GM23338 (cell line): ENCODE results near the gene PKIB. TPM values are rescaled to one million over a fixed set of nuclear protein-coding genes. Genes with fewer than 3 reads are reported as not detected.

Experiments used
- ATAC-seq: fragments of 200-7000 bp; cut with Tn5 transposase; 3 replicates; pipeline ENCODE4 v1.9.1; 2020
- DNase-seq: peaks from one replicate; pipeline ENCODE4 v3.0.0-alpha.2; 2015; ENCODE audit warnings: low spot score
- H2AFZ ChIP-seq: fragments of 200-600 bp; sonication (generic); 2 replicates; pipeline ENCODE4 v1.8.0; 2016; ENCODE audit warnings: antibody characterized with exemption, mild to moderate bottlenecking, moderate library complexity
- H3F3A ChIP-seq: fragments of 200-600 bp; sonication (generic); replicated peaks from 2 replicates; pipeline ENCODE4 v1.8.0; 2017; ENCODE audit warnings: antibody characterized with exemption, mixed run types, low read depth
- H3K27ac ChIP-seq: fragments of 200-600 bp; sonication (generic); 2 replicates; pipeline ENCODE4 v1.6.1; 2016; ENCODE audit warnings: low read depth
- H3K27me3 ChIP-seq: fragments of 200-600 bp; sonication (generic); 2 replicates; pipeline ENCODE4 v1.8.0; 2016; ENCODE audit warnings: mild to moderate bottlenecking, mixed run types, moderate library complexity; ENCODE audit not compliant: insufficient read depth
- H3K36me3 ChIP-seq: fragments of 200-600 bp; sonication (generic); 2 replicates; pipeline ENCODE4 v1.8.0; 2016; ENCODE audit warnings: mild to moderate bottlenecking; ENCODE audit not compliant: insufficient read depth
- H3K4me1 ChIP-seq: fragments of 200-600 bp; sonication (generic); 2 replicates; pipeline ENCODE4 v1.8.0; 2016; ENCODE audit warnings: mild to moderate bottlenecking, moderate library complexity; ENCODE audit not compliant: insufficient read depth
- H3K4me2 ChIP-seq: fragments of 200-600 bp; sonication (generic); 2 replicates; pipeline ENCODE4 v1.7.1; 2017; ENCODE audit warnings: mixed run types
- H3K4me3 ChIP-seq: fragments of 200-600 bp; sonication (generic); 2 replicates; pipeline ENCODE4 v1.6.1; 2016; ENCODE audit warnings: mixed run types
- H3K79me2 ChIP-seq: fragments of 200-600 bp; sonication (generic); replicated peaks from 2 replicates; pipeline ENCODE4 v1.8.0; 2017; ENCODE audit warnings: mild to moderate bottlenecking; ENCODE audit not compliant: insufficient read depth
- H3K9me2 ChIP-seq: fragments of 200-600 bp; sonication (generic); 2 replicates; pipeline ENCODE4 v1.8.0; 2017; ENCODE audit not compliant: insufficient read depth
- H4K20me1 ChIP-seq: fragments of 200-600 bp; sonication (generic); replicated peaks from 2 replicates; pipeline ENCODE4 v1.8.0; 2017; ENCODE audit warnings: mild to moderate bottlenecking; ENCODE audit not compliant: insufficient read depth
- H3K27ac Mint-ChIP-seq: 2 replicates; pipeline ENCODE4 v1.8.0; 2020; ENCODE audit warnings: inconsistent platforms, mild to moderate bottlenecking, moderate library complexity, mixed read lengths
- H3K27me3 Mint-ChIP-seq: 3 replicates; pipeline ENCODE4 v1.8.0; 2022; ENCODE audit warnings: low read depth, mild to moderate bottlenecking, moderate library complexity, mixed read lengths, inconsistent platforms; ENCODE audit not compliant: insufficient read depth, poor library complexity
- H3K36me3 Mint-ChIP-seq: 3 replicates; pipeline ENCODE4 v1.8.0; 2021; ENCODE audit warnings: low read depth, mild to moderate bottlenecking, inconsistent platforms, moderate library complexity, mixed read lengths
- H3K4me1 Mint-ChIP-seq: 3 replicates; pipeline ENCODE4 v1.8.0; 2020; ENCODE audit warnings: mild to moderate bottlenecking, inconsistent platforms, mixed read lengths
- H3K4me3 Mint-ChIP-seq: 3 replicates; pipeline ENCODE4 v1.8.0; 2021; ENCODE audit warnings: moderate library complexity, mild to moderate bottlenecking, inconsistent platforms, mixed read lengths
- H3K9me3 Mint-ChIP-seq: 3 replicates; pipeline ENCODE4 v1.8.0; 2020; ENCODE audit warnings: moderate library complexity, mild to moderate bottlenecking, inconsistent platforms, mixed read lengths
- CREB1 ChIP-seq: fragments of 250-450 bp; sonication (Bioruptor Pico); IDR thresholded peaks from 2 replicates; pipeline ENCODE4 v1.5.0; 2020; ENCODE audit warnings: low read depth, mild to moderate bottlenecking, moderate library complexity
- CTCF ChIP-seq, 2 experiments: fragments of 200-600 bp in 1 of 2; sonication (generic) in 1 of 2; conservative IDR thresholded peaks; 2 replicates each; pipeline versions ENCODE4 v1.5.1 to v1.6.1; 2016 to 2017; ENCODE audit warnings: antibody characterized with exemption in 2 of 2, low read depth in 2 of 2, mild to moderate bottlenecking in 2 of 2, moderate library complexity in 1 of 2
- ETS1 ChIP-seq: IDR thresholded peaks from 2 replicates; pipeline ENCODE4 v1.6.1; 2016; ENCODE audit warnings: antibody characterized with exemption
- EZH2 ChIP-seq: fragments of 200-600 bp; sonication (generic); IDR thresholded peaks from one replicate; pipeline ENCODE4 v1.8.0; 2017; ENCODE audit warnings: antibody characterized with exemption, mild to moderate bottlenecking, low read depth; ENCODE audit not compliant: unreplicated experiment
- EZH2phosphoT487 ChIP-seq: fragments of 200-600 bp; sonication (generic); IDR thresholded peaks from one replicate; pipeline ENCODE4 v1.8.1; 2018; ENCODE audit warnings: antibody characterized with exemption; ENCODE audit not compliant: unreplicated experiment
- JUNB ChIP-seq: IDR thresholded peaks from one replicate; pipeline ENCODE4 v1.6.1; 2016; ENCODE audit warnings: antibody characterized with exemption; ENCODE audit not compliant: unreplicated experiment
- NANOG ChIP-seq: IDR thresholded peaks from 2 replicates; pipeline ENCODE4 v1.6.1; 2016; ENCODE audit warnings: antibody characterized with exemption, borderline replicate concordance
- POLR2AphosphoS5 ChIP-seq: IDR thresholded peaks from 2 replicates; pipeline ENCODE4 v1.6.1; 2016; ENCODE audit warnings: antibody characterized with exemption, low read depth
- REST ChIP-seq: IDR thresholded peaks from one replicate; pipeline ENCODE4 v1.6.1; 2018; ENCODE audit warnings: antibody characterized with exemption; ENCODE audit not compliant: unreplicated experiment
- STAT1 ChIP-seq: IDR thresholded peaks from one replicate; pipeline ENCODE4 v1.6.1; 2016; ENCODE audit warnings: antibody characterized with exemption; ENCODE audit not compliant: unreplicated experiment
- ZNF114 ChIP-seq: fragments of 250-450 bp; sonication (Bioruptor Pico); IDR thresholded peaks from 2 replicates; pipeline ENCODE4 v1.5.0; 2020; ENCODE audit warnings: mild to moderate bottlenecking, moderate library complexity
- ZNF331 ChIP-seq: fragments of 250-450 bp; sonication (Bioruptor Pico); IDR thresholded peaks from 2 replicates; pipeline ENCODE4 v1.5.0; 2020; ENCODE audit warnings: low read depth, mild to moderate bottlenecking, moderate library complexity
- ZNF462 ChIP-seq: fragments of 250-450 bp; sonication (Bioruptor Pico); IDR thresholded peaks from 2 replicates; pipeline ENCODE4 v1.5.0; 2020; ENCODE audit warnings: mild to moderate bottlenecking, moderate library complexity
- polyA plus RNA-seq: library from polyadenylated mRNA; unstranded; fragments of >200 nt; fragmentation: Nextera tagmentation; extraction: Ambion mirVana; gene quantifications from 2 replicates; pipeline ENCODE4 v1.2.1, GENCODE V29; 2016
- total RNA-seq: library from RNA; depleted of rRNA; stranded (reverse); fragments of >200 nt; shearing (Covaris generic); gene quantifications from 2 replicates; pipeline ENCODE4 v1.2.3, GENCODE V29; 2014

PKIB gene
- total and polyA plus RNA-seq, 2 experiments from 2014 or later: 125 to 170 TPM

GRCh38 chr6:122567034-122567433 lies 43.2 kb upstream of the PKIB start:
- ATAC-seq: no peak
- no peak overlapping the region for H2AFZ ChIP-seq
- no peak overlapping the region for H3K4me3 Mint-ChIP-seq

More at GRCh38 chr6:122567034-122567433, 43.2 kb upstream of the PKIB start:
- Histone ChIP-seq H3K27ac (no peak overlapping the region), H3K27me3 (no peaks in the 10 kb centered on the region), H3K79me2 (peaks cover 45% of the 10 kb centered on the region), H3K9me2 (no peaks in the 10 kb centered on the region; the same call in 1 of the 2 replicates), H3K4me1 (peaks cover 18% of the 10 kb centered on the region), H3K36me3 (no peaks in the 10 kb centered on the region), H3F3A (no peaks in the 10 kb centered on the region), H3K4me2 (no peak overlapping the region), H3K4me3 (no peak overlapping the region), H4K20me1 (peaks cover 44% of the 10 kb centered on the region)
- no peak for TF ChIP-seq STAT1
- TF ChIP-seq ZNF114 (CRISPR knock-in tag): no peak
- no peak for TF ChIP-seq ETS1
- no peak for TF ChIP-seq CREB1 (CRISPR knock-in tag)
- TF ChIP-seq ZNF462 (CRISPR knock-in tag): no peak
- no peak for TF ChIP-seq EZH2phosphoT487
- no peak for TF ChIP-seq NANOG
- TF ChIP-seq EZH2: no peak
- no peak for TF ChIP-seq REST
- no peak for TF ChIP-seq POLR2AphosphoS5
- TF ChIP-seq ZNF331: no peak
- no peak for TF ChIP-seq JUNB
- TF ChIP-seq CTCF (conservative IDR thresholded peaks at IDR 0.05; ENCODE audit: low read depth in 2 of 2): no peak
- Mint-ChIP-seq H3K27me3 (peaks cover 8% of the 10 kb centered on the region), H3K9me3 (peaks cover 40% of the 10 kb centered on the region), H3K27ac (no peak overlapping the region), H3K36me3 (peaks cover 72% of the 10 kb centered on the region), H3K4me1 (peaks cover 20% of the 10 kb centered on the region)
- DNase-seq: no peak
